ENCODE data around the gene DYNC2H1. TPM values are rescaled to one million over a fixed set of nuclear protein-coding genes. Genes with fewer than 3 reads are reported as not detected.

Gene DYNC2H1
- polyA plus RNA-seq, 4 donors: 0.22 to 9.1 (median 2.4) TPM

Other genes starting within 250 kb of the DYNC2H1 start
- 1 to 10 TPM in 1 of 4 donors, under 1 TPM in 1, not detected in 2; 0.81 to 3.3 TPM for gene MMP12, start 234.4 kb upstream of the DYNC2H1 start, polyA plus RNA-seq
- under 1 TPM in 1 of 4 donors, not detected in 3; 0.32 TPM for gene MMP13, start 153.7 kb upstream of the DYNC2H1 start, polyA plus RNA-seq
- 10 to 100 TPM; 10.5 to 24.9 (median 19.6) TPM for gene DCUN1D5, start 17.3 kb upstream of the DYNC2H1 start, polyA plus RNA-seq

All from small intestine (tissue), 4 donors.